B cell (primary cell): Measurements from ENCODE around the gene KRTAP29-1.

Source experiments
- CTCF ChIP-seq: fragments of 200-600 bp; IDR thresholded peaks from one replicate; pipeline ENCODE4 v1.8.0; 2022; ENCODE audit warnings: antibody characterized with exemption, mild to moderate bottlenecking
- EZH2 ChIP-seq: IDR thresholded peaks from 2 replicates; pipeline ENCODE4 v1.6.1; 2012; ENCODE audit warnings: borderline replicate concordance, low read depth, mild to moderate bottlenecking, moderate library complexity, low read length; ENCODE audit not compliant: insufficient read depth, poor library complexity, severe bottlenecking

GRCh38 chr17:41325126-41325525 is 22.5 kb upstream of the KRTAP29-1 start:
- TF ChIP-seq CTCF = no peak
- TF ChIP-seq EZH2 = no peak
